ENCODE measurements around the gene RAB8B.

DNA sequence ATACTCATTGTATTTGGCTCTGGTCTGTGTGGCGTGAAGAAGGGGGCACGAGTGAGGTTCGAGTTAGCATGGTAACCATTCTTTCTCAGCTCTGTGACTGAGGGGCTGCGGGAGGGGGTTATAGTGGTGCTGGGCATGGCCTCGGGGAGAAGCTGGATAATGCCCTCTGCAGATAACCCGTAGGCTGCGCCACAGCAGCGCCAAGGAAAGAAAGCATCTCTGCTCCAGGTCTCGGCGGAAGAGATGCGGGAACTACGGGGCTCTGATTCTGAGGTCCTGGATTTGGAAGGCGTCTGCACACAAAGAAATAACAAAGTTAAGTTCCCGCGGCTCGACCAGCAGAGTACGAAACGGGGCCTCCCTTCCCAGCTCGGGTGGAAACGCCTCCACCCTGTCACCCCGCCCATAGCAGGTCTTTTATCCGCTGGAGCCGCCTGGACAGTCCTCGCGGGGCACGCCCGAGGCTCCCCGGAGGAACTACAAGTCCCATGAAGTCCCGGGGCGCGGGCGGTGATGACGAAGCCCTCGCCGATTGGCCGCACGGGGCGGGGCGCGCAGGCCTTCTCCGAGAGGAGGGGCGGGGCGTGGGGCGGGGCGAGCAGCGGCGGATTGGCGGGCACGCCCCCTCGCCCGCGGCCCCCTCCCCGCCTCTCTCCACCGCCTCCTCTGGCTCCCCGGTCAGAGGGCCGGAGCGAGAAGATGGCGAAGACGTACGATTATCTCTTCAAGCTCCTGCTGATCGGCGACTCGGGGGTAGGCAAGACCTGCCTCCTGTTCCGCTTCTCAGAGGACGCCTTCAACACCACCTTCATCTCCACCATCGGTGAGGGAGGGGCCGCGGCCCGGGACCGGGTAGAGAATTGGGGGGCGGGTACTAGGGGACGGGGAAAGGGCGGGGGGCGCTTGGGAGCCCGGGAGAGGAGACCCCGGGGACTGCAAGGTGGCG lies at the start of gene RAB8B:
- TF ChIP-seq POLR2A (IDR thresholded peaks at IDR 0.05; ENCODE audit: low read length) (no peak), GATA1 (IDR thresholded peaks at IDR 0.05; ENCODE audit: low read depth, low read length) (no peak)
